ENCODE results near the gene UBE2O.
A peak's percentile ranks its signal among the peaks of the same experiment; 100 is the strongest.

UBE2O gene

DNA sequence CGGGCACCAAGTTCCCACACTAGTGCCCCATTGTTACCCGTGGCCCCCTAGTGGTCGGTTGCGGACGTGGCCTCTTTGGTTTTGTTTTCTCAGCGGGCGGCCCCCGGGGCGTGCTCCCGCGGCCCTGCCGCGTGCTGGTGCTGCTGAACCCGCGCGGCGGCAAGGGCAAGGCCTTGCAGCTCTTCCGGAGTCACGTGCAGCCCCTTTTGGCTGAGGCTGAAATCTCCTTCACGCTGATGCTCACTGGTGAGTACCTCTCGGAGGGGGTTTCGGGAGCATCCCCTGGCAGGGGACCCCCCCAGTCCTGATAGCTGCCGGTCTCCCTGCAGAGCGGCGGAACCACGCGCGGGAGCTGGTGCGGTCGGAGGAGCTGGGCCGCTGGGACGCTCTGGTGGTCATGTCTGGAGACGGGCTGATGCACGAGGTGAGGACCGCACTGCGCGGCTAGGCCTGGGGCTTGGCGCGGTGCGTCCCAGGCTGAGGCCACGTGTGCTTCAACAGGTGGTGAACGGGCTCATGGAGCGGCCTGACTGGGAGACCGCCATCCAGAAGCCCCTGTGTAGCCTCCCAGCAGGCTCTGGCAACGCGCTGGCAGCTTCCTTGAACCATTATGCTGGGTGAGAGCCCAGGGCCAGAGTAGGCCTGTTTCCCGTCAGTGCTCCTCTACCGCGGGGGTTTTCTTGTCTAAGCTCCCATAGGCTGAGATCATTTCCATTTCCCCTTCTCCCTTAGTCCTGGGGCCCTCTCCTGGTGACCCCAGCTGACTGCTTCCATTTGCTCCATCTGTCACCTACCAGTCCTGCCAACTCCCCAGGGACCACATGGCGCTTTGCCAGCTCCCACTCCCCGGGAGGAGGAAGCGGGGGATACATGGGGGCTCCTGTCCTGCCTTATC is 66.8 kb downstream of the UBE2O start:
- DNase-seq, result peak; percentile 92

DNA sequence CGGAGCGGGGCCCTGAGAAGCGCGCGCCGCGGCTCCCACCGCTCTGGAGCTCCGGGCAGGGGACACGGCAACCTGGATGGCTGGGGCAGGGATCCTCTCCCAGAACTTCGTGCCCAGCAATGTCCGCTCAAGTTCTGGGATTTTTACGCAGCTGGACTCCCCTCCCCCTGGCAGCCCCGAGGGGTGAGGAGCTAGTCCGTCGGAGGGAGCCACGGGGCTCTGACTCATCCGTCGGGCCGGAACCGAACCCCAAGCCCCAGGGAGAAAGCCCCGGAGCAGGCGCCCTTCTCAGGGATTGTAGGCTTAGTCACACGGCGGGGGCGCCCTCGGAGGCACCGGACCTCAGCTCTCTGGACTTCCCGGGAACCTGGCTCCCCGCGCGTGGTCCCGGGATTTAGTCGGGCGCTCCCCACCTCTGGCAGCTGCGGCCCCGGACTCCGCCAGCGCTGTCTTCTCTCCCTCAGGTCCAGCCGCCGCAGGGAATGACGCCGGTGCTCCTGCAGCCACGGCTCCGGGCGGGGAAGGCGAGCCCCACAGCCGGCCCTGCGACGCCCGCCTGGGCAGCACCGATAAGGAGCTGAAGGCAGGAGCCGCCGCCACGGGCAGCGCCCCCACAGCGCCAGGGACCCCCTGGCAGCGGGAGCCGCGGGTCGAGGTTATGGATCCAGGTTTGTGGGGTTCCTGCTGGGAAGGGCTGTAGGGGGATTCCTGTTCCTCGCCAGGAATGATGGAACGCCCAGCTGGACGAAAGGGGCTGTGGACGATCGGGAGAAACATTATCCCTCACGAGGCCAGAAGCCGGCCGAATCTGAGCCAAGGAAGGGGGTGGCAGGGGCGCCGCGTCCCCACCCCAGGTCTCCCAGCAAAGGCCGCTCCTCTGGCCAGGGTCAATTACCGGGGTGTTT is 67.7 kb downstream of the UBE2O start:
- DNase-seq, result peak; percentile 81

GRCh38 chr17:76384222-76384986 is 68.5 kb downstream of the UBE2O start, which contains the start of gene SPHK1:
Gene SPHK1 (plus strand): TSS chr17:76384609. CDS start chr17:76385645, 1,036 bp downstream.
- peak; percentile 95 for DNase-seq

GRCh38 chr17:76383546-76384221 is 69.3 kb downstream of the UBE2O start:
- DNase-seq, result peak; percentile 79

DNA sequence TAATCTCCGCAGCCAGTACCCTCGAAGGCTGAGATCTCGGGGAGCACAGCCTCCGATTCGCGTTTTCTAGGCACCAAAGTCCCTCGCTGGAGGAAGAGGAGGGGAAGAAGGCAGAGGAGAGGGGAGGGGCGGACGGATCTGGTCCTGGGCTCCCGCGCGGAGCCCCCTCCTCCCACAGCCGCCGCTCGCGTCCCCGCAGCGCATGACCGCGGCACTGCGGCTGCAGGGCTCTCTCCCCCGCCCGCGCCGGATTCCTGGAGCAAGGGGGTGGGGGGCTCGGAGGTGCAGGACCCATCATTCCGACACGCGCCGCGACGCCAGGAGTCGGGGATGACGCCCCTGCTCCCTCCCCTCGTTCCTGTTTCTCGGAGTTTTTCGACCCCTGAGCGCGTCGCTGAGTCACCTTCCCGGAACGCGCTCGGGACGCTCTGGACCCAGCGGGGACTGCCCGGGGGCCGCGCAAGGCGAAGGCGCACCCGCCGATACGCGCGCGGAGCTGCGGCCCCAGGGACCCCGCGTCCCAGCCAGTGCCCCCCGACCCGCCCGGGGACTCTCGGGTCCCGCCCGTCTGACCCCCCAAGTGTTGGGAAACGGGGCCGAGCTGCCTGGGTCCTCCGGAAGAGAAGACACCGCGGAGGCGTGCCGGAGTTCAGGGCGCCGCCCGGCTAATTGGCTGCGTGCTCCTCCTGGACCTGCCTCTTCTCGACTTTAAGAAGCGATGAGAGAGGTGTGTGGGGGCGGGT is 70.0 kb downstream of the UBE2O start:
- peak; percentile 79 for DNase-seq

DNA sequence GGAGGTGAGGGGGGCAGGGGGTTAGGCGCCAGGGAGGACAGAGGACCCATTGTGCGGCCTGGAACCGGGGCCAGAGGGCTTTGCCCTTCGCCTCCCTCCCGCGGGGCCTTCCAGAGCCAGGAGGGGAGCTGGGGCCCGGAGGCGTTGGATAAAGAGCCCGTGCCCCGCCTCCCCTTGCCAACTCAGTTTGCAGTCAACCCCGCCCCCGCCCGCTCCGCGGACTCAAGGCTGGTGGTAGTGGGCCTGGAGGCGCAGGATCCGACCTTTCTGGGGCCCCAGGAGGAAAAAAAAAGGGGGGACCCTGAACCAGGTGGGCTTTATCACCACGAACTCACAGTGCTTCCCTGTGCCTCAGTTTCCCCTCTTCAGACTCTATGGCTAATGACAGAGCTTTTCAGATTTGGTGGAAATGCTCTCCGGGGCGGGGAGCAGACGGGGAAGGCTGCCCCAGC is 70.6 kb downstream of the UBE2O start:
- DNase-seq, result no peak

- DNase-seq, result no peak
Observed at GRCh38 chr17:76381633-76382350, 71.2 kb downstream of the UBE2O start.

DNA sequence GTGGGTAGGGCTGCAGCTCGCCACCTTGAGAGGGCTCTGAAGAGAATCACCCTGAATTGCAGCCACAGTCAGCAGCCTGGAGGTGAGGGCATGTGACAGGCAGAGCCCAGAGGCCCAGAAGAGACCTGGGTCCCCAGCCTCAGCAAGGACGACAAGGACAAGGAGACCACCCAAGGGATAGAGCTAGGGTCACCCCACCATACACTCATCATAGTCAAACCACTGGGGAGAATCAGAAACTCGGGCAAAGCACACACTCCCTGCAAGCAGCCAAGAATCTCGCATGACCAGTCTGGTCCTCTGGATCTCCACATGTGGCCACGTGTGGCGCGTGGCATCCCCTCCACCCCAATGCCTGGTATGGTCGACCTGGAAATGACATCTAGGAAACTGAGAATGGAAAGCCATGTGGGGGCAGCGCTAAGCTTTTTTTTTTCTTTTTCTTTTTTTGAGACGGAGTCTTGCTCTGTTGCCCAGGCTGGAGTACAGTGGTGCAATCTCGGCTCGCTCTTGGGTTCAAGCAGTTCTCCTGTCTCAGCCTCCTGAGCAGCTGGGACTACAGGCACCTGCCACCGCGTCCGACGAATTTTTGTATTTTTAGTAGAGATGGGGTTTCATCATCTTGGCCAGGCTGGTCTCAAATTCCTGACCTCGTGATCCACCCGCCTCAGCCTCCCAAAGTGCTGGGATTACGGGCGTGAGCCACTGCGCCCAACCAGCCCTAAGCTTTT is 73.1 kb downstream of the UBE2O start:
- no peak for DNase-seq

DNA sequence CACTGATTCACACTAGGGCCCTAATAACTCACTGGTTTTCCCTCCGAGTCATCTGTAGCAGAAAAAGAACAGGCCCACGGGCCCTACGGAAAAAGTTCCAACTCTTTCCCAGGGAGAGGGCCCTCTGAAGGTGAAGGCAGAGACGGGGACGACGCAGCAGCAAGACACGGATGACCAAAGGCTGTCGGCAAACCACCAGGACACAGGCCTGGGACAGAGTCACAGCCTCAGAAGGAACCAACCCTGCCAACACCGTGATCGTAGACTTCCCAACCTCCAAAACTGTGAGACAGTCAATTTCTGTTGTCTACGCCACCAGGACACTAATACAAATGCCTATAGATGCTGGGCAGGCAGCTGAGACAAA is 73.7 kb downstream of the UBE2O start:
- DNase-seq, result no peak

- no peak for DNase-seq
Observed at GRCh38 chr17:76378548-76379274, 74.2 kb downstream of the UBE2O start.

DNA sequence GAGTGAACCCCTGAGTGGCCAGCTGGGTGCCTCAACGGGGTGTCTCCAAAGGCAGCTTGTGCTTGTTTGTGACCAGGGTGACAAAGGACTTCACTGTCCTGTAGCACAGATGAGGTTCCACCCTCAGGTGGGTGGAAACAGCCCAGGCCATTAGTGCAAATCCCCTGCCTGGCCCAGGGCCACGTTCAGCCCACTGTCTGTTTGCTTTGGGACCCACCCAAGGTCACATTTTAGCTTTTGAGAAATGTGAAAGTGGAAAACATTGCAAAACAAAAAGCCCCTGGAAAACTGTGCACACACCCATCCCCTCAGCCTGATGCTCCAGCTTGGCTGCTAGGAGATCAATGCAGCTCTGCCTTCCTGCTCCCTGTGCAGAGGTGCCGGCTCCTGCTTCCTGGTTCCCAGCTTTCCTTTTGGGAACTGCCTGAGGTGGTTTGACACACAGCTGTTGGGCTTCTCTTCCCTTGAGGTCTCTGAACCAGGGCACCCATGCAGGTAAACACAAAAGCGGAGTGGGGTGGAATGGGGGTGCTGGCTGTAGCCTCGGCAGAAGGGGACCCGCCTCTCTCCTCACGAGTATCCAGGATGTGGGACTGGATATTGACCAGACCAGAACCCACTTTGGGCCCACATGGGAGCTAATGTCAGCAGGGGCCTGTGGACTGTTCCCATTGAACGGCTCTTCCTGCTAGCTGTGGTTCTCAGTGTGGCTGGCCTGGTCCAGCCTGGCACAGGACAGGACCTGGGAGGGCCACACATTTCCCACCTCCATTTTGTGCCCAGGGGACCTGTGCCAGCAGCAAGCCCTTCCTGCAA is 76.4 kb downstream of the UBE2O start:
- DNase-seq, result no peak

GRCh38 chr17:76371656-76372628 is 81.0 kb downstream of the UBE2O start:
- no peak for DNase-seq

- DNase-seq, result no peak
Observed at GRCh38 chr17:76370261-76370993, 82.5 kb downstream of the UBE2O start.

DNA sequence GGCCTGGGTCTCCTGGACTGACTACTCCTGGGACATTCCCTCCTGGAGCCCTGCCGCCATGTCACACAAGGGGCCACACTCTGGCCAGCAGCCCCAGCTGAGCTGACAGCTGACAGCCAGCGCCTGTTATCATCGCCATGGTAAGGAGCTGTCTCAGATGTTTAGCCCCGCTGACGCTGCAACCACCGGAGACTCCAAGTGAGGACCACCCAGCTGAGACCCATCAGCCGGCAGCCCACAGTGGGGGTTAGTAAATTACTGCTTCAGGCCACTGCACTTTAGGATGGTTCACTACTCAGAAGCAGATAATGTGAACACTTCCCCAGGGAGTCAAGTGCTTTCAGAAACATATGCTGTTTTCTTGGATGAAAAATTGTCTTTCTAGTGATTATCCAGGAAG is 83.1 kb downstream of the UBE2O start:
- no peak for DNase-seq

GRCh38 chr17:76369379-76369778 is 83.6 kb downstream of the UBE2O start:
- no peak for DNase-seq

DNA sequence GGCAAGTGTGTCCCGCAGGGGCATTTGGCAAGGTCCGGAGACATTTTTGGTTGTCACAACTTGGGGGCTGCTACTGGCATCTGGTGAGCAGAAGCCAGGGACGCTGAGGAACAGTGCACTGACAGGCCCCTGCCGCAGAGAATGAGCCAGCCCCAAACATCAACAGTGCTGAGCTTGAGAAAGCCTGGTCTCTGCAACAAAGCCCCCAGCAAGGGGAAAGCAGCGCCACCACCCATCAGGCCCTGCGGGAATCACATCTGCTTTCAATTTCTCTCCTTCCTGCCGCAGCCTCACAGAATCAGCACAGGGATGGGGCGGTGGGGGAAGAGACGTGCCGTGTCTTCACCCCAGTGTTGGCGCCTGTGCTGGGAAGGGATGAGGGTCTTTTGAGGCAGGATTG is 84.4 kb downstream of the UBE2O start:
- no peak for DNase-seq

DNA sequence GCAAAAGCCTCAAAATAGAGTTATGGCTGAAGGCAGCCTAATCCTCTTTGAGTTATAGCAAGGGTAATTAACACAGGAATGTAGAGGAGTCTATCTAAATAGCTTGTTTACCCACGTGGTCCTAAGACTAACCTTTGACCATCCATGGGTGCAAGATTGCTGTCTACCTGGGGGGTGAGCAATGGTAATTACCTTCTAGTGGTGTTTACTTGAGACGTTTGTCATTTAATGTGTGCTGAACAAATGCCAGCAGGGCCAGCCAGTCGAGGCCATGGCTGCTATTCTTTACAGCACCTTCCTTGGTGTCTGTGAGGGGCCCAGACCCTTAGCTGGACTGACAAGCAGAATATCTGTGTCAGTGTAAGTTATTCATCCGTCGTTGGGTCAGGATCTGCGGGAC is 85.3 kb downstream of the UBE2O start:
- no peak for DNase-seq
